Nephron progenitor cell (in vitro differentiated cells): ENCODE results near the gene CKB.

Experiments
- DNase-seq: peaks from one replicate; pipeline ENCODE4 v3.0.0; 2021
- H3K27ac Mint-ChIP-seq: 2 replicates; pipeline ENCODE4 v1.8.0; 2021; ENCODE audit warnings: mild to moderate bottlenecking, moderate library complexity, mixed read lengths
- H3K27me3 Mint-ChIP-seq: 2 replicates; pipeline ENCODE4 v1.8.0; 2021; ENCODE audit warnings: mild to moderate bottlenecking, low read depth, mixed read lengths; ENCODE audit not compliant: poor library complexity
- H3K36me3 Mint-ChIP-seq: 2 replicates; pipeline ENCODE4 v1.8.0; 2021; ENCODE audit warnings: low read depth, mixed read lengths
- H3K4me1 Mint-ChIP-seq: 2 replicates; pipeline ENCODE4 v1.8.0; 2021; ENCODE audit warnings: mixed read lengths
- H3K4me3 Mint-ChIP-seq: 2 replicates; pipeline ENCODE4 v1.8.0; 2021; ENCODE audit warnings: mild to moderate bottlenecking, moderate library complexity, mixed read lengths
- H3K9me3 Mint-ChIP-seq: 2 replicates; pipeline ENCODE4 v1.8.0; 2021; ENCODE audit warnings: mild to moderate bottlenecking, moderate library complexity, mixed read lengths
- TF ChIP-seq, protein P1 (sequence below): fragments of 200-600 bp; sonication (generic); IDR thresholded peaks from 2 replicates; pipeline ENCODE4 v1.5.0; 2021; ENCODE audit warnings: antibody characterized with exemption

Gene CKB

GRCh38 chr14:103535081-103535890 lies 12.7 kb upstream of the CKB start:
- DNase-seq: no peak
- TF ChIP-seq, protein P1, sequence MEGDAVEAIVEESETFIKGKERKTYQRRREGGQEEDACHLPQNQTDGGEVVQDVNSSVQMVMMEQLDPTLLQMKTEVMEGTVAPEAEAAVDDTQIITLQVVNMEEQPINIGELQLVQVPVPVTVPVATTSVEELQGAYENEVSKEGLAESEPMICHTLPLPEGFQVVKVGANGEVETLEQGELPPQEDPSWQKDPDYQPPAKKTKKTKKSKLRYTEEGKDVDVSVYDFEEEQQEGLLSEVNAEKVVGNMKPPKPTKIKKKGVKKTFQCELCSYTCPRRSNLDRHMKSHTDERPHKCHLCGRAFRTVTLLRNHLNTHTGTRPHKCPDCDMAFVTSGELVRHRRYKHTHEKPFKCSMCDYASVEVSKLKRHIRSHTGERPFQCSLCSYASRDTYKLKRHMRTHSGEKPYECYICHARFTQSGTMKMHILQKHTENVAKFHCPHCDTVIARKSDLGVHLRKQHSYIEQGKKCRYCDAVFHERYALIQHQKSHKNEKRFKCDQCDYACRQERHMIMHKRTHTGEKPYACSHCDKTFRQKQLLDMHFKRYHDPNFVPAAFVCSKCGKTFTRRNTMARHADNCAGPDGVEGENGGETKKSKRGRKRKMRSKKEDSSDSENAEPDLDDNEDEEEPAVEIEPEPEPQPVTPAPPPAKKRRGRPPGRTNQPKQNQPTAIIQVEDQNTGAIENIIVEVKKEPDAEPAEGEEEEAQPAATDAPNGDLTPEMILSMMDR: no peak
- H3K9me3 Mint-ChIP-seq: no peaks in the 10 kb centered on the region
- H3K4me1 Mint-ChIP-seq: peaks cover 4% of the 10 kb centered on the region
- H3K4me3 Mint-ChIP-seq: no peak overlapping the region
- no peaks in the 10 kb centered on the region for H3K36me3 Mint-ChIP-seq
- no peak overlapping the region for H3K27ac Mint-ChIP-seq
- H3K27me3 Mint-ChIP-seq: no peaks in the 10 kb centered on the region

DNA sequence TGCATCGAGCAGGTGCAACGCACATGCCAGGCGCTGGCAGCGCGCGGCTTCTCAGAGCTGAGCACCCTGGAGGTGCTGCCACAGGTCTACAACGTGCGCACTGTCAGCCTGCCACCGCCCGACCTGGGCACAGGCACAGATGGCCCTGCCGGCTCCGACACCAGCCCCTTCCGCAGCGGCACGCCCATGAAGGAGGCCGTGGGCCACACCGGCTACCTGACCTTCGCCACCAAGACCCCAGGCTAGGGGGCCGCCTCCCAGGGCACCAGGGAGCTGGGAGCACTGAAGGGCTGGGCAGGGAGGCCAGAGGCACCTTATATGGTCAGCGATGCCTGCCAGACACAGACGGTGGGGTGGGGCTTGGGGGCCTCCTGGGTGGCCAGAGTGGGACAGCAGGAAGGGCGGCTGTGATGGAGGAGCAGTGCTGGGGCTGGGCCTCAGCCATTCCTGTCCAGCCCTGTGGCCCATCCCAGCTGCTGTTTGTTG lies 12.0 kb upstream of the CKB start:
- no peaks in the 10 kb centered on the region for H3K36me3 Mint-ChIP-seq
- no peak overlapping the region for H3K27ac Mint-ChIP-seq
- no peaks in the 10 kb centered on the region for H3K27me3 Mint-ChIP-seq
- no peak for DNase-seq
- H3K4me1 Mint-ChIP-seq: peaks cover 10% of the 10 kb centered on the region
- no peaks in the 10 kb centered on the region for H3K9me3 Mint-ChIP-seq
- TF ChIP-seq, protein P1: no peak
- H3K4me3 Mint-ChIP-seq: no peak overlapping the region

DNA sequence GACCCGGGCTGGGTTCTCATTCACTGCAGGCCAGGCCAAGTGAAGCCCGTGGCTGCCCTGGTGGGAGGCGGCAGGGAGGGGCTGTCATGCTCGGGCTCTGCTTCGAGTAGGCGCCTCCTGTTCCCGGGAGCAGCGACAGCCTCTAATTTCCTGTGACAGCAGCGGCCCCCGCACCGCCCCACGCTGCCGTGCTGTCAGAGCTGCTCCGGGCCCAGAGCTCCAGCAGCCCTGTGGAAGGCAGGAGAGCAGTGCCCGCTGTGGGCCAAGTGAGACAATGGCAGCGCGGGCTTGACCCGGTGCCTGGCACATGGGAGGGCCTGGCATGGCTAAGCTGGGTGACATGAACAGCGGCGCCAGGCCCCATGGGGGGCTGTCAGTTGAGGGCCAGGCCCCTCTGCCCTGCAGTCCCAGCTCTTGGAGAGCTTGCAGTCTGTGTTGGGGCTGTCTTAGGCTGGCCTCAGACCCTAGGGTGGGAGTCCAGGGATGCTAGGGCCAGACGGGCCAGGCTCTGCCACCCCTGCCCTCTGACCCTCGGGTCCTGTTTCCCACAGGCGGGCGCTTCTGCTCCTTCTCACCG lies 11.5 kb upstream of the CKB start:
- peaks cover 13% of the 10 kb centered on the region for H3K4me1 Mint-ChIP-seq
- H3K27ac Mint-ChIP-seq: no peak overlapping the region
- no peaks in the 10 kb centered on the region for H3K27me3 Mint-ChIP-seq
- no peak overlapping the region for H3K4me3 Mint-ChIP-seq
- TF ChIP-seq, protein P1: no peak
- no peaks in the 10 kb centered on the region for H3K9me3 Mint-ChIP-seq
- no peak for DNase-seq
- no peaks in the 10 kb centered on the region for H3K36me3 Mint-ChIP-seq

DNA sequence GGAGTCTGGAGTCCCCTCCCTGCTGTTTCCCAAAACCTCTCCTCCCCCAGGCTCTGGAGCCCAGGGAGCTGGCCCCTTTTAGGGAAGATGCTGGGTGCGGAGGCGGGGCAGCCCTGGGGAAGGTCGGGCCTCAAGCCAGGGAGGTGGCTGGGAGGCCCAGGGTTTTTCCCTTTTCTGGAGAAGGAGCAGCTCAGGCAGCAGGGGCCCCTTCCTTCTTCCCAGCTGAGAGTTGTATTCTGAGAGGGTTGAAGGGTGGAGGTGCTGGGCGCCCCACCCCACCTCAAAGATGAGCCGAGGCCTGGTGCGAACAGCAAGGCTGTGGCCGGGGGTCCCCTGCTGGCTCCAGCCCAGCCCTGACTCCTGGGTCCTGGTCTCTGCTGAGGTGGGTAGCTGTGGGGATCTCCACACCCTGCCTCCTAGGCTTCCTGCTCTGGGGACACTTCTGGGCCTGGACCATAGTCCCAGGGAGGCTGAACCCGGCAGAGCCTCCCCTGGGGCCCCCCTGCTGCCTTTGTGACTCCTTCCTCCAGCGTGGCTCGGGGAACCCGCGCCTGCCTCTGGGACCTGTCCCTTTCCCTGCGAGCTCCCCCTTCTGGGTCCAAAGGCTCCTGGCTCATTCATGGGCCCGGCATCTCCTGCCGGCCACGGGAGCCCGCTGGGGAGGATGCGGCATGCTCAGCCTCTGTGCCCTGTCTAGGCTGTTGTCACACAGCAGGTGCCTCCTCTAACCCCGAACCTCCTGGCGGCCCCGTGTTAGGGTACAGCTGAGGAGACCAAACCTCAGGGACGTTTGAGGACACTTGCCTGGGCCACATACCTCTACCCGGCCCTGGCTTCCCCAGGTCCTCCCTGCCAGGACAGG lies 10.7 kb upstream of the CKB start:
- no peak for DNase-seq
- Mint-ChIP-seq H3K4me3 (no peak overlapping the region), H3K4me1 (peaks cover 19% of the 10 kb centered on the region), H3K27ac (no peak overlapping the region), H3K36me3 (no peaks in the 10 kb centered on the region), H3K27me3 (no peaks in the 10 kb centered on the region), H3K9me3 (no peaks in the 10 kb centered on the region)
- TF ChIP-seq, protein P1: no peak

- H3K4me1 Mint-ChIP-seq: peaks cover 28% of the 10 kb centered on the region
- H3K27ac Mint-ChIP-seq: no peak overlapping the region
- no peak overlapping the region for H3K4me3 Mint-ChIP-seq
- no peaks in the 10 kb centered on the region for H3K27me3 Mint-ChIP-seq
- H3K9me3 Mint-ChIP-seq: no peaks in the 10 kb centered on the region
- no peaks in the 10 kb centered on the region for H3K36me3 Mint-ChIP-seq
- TF ChIP-seq, protein P1: no peak
- DNase-seq: no peak
Observed at GRCh38 chr14:103532216-103533136, 9.8 kb upstream of the CKB start.
